ENCODE measurements around the gene BAIAP3.

GRCh38 chr16:1371054-1371978, 37.9 kb downstream of the BAIAP3 start:
- TF ChIP-seq POLR2A (IDR thresholded peaks at IDR 0.05) (no peak), CTCF (IDR thresholded peaks at IDR 0.05) (no peak)
